Measurements from ENCODE around the gene SPESP1. TPM values are rescaled to one million over a fixed set of nuclear protein-coding genes. Genes with fewer than 3 reads are reported as not detected.

Gene SPESP1
- total and polyA plus RNA-seq, 4 donors = 0.33 to 3.2 (median 1.4) TPM

DNA sequence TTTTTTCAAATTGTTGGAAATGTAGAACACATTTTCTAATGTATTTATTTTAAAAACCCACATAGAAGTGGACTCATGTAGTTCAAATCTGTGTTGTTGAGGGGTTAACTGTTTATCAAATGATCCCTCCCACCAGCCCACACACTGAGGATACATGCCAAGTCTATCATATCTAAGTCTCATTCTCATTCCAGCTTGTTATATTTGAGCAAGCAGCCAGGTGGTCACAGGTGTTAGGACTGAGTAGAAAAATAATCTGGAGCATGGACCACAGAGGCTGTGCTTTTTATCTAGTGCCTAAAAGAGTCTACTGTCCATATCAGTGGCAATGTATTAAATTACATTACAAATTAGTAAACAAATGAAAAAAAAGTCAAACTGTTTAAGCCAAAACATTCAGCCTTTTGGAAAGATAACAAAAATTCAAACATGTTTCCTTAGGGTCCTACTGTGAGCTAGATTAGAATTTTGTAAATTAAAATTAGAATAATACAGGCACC, 20.7 kb upstream of the SPESP1 start:
- no peak for DNase-seq (ENCODE audit: low spot score)
- Histone ChIP-seq H3K4me3 (ENCODE audit: low read depth in 1 of 3, low read length in 3 of 3) (no peak overlapping the region), H3K36me3 (ENCODE audit: control insufficient read depth in 4 of 4, insufficient read depth in 3 of 4, low read depth in 1 of 4, low read length in 3 of 4) (no peaks in the 10 kb centered on the region), H3K4me1 (ENCODE audit: control insufficient read depth in 4 of 4, insufficient read depth in 4 of 4, low read length in 3 of 4) (no peaks in the 10 kb centered on the region), H3K9ac (ENCODE audit: low read depth in 1 of 2, low read length in 2 of 2) (no peak overlapping the region), H3K27me3 (ENCODE audit: control insufficient read depth in 4 of 4, insufficient read depth in 4 of 4, low read length in 3 of 4) (peaks cover 0 to 3% (median 0%) of the 10 kb centered on the region in 4 donors), H3K9me3 (ENCODE audit: control insufficient read depth in 4 of 4, low read length in 3 of 4) (no peaks in the 10 kb centered on the region), H3K27ac (ENCODE audit: low read depth in 1 of 2, low read length in 2 of 2) (no peak overlapping the region)
- TF ChIP-seq FOXA1 (IDR thresholded peaks at IDR 0.05) = no peak

DNA sequence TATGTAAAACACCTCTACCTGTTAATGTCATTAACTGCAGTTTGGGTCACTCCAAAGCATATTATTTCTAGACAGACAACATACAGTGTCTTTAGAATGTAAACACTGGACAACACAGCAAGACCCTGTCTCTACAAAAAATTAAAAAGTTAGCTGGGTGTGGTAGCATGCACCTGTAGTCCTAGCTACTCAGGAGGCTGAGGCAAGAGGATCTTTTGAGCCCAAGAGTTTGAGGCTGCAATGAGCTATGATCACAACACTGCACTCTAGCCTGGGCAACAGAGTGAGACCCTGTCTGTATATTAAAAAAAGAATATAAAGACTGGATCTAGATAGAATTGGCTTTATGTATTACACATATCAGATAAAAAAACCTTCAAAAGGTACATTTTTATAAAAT, 20.0 kb upstream of the SPESP1 start:
- no peak overlapping the region for H3K4me3 ChIP-seq (ENCODE audit: low read depth in 1 of 3, low read length in 3 of 3)
- TF ChIP-seq, protein P1, sequence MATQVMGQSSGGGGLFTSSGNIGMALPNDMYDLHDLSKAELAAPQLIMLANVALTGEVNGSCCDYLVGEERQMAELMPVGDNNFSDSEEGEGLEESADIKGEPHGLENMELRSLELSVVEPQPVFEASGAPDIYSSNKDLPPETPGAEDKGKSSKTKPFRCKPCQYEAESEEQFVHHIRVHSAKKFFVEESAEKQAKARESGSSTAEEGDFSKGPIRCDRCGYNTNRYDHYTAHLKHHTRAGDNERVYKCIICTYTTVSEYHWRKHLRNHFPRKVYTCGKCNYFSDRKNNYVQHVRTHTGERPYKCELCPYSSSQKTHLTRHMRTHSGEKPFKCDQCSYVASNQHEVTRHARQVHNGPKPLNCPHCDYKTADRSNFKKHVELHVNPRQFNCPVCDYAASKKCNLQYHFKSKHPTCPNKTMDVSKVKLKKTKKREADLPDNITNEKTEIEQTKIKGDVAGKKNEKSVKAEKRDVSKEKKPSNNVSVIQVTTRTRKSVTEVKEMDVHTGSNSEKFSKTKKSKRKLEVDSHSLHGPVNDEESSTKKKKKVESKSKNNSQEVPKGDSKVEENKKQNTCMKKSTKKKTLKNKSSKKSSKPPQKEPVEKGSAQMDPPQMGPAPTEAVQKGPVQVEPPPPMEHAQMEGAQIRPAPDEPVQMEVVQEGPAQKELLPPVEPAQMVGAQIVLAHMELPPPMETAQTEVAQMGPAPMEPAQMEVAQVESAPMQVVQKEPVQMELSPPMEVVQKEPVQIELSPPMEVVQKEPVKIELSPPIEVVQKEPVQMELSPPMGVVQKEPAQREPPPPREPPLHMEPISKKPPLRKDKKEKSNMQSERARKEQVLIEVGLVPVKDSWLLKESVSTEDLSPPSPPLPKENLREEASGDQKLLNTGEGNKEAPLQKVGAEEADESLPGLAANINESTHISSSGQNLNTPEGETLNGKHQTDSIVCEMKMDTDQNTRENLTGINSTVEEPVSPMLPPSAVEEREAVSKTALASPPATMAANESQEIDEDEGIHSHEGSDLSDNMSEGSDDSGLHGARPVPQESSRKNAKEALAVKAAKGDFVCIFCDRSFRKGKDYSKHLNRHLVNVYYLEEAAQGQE (IDR thresholded peaks at IDR 0.05) = no peak
- TF ChIP-seq, protein P2, sequence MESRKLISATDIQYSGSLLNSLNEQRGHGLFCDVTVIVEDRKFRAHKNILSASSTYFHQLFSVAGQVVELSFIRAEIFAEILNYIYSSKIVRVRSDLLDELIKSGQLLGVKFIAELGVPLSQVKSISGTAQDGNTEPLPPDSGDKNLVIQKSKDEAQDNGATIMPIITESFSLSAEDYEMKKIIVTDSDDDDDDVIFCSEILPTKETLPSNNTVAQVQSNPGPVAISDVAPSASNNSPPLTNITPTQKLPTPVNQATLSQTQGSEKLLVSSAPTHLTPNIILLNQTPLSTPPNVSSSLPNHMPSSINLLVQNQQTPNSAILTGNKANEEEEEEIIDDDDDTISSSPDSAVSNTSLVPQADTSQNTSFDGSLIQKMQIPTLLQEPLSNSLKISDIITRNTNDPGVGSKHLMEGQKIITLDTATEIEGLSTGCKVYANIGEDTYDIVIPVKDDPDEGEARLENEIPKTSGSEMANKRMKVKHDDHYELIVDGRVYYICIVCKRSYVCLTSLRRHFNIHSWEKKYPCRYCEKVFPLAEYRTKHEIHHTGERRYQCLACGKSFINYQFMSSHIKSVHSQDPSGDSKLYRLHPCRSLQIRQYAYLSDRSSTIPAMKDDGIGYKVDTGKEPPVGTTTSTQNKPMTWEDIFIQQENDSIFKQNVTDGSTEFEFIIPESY (IDR thresholded peaks at IDR 0.05) = no peak
- no peak for TF ChIP-seq RXRA (IDR thresholded peaks at IDR 0.05)
- TF ChIP-seq FOXA1 (IDR thresholded peaks at IDR 0.05) = no peak
- no peak for TF ChIP-seq MAX (IDR thresholded peaks at IDR 0.05)
- TF ChIP-seq EGR1 (IDR thresholded peaks at IDR 0.05; ENCODE audit: low read depth in 2 of 2) = no peak
- TF ChIP-seq SP1 (IDR thresholded peaks at IDR 0.05) = no peak
- TF ChIP-seq YY1 (IDR thresholded peaks at IDR 0.05) = no peak
- no peak for TF ChIP-seq NR2F2 (IDR thresholded peaks at IDR 0.05)
- TF ChIP-seq HNF4A (conservative IDR thresholded peaks at IDR 0.05) = no peak
- TF ChIP-seq FOXA2 (IDR thresholded peaks at IDR 0.05) = no peak
- TF ChIP-seq, protein P3, sequence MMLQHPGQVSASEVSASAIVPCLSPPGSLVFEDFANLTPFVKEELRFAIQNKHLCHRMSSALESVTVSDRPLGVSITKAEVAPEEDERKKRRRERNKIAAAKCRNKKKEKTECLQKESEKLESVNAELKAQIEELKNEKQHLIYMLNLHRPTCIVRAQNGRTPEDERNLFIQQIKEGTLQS (IDR thresholded peaks at IDR 0.05) = no peak
- no peak for TF ChIP-seq GABPA (IDR thresholded peaks at IDR 0.05 in 1 of 2, conservative IDR thresholded peaks at IDR 0.05 in 1 of 2)
- TF ChIP-seq HNF4G (IDR thresholded peaks at IDR 0.05) = no peak
- no peak for TF ChIP-seq RAD21 (IDR thresholded peaks at IDR 0.05)
- TF ChIP-seq, protein P4, sequence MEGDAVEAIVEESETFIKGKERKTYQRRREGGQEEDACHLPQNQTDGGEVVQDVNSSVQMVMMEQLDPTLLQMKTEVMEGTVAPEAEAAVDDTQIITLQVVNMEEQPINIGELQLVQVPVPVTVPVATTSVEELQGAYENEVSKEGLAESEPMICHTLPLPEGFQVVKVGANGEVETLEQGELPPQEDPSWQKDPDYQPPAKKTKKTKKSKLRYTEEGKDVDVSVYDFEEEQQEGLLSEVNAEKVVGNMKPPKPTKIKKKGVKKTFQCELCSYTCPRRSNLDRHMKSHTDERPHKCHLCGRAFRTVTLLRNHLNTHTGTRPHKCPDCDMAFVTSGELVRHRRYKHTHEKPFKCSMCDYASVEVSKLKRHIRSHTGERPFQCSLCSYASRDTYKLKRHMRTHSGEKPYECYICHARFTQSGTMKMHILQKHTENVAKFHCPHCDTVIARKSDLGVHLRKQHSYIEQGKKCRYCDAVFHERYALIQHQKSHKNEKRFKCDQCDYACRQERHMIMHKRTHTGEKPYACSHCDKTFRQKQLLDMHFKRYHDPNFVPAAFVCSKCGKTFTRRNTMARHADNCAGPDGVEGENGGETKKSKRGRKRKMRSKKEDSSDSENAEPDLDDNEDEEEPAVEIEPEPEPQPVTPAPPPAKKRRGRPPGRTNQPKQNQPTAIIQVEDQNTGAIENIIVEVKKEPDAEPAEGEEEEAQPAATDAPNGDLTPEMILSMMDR (IDR thresholded peaks at IDR 0.05; ENCODE audit: low read depth, low read length, missing input control) = no peak
- no peak for TF ChIP-seq TAF1 (conservative IDR thresholded peaks at IDR 0.05)
- no peak for TF ChIP-seq JUND (IDR thresholded peaks at IDR 0.05)
- DNase-seq (ENCODE audit: low spot score) = no peak
- H3K9ac ChIP-seq (ENCODE audit: low read depth in 1 of 2, low read length in 2 of 2) = no peak overlapping the region
- no peak overlapping the region for H3K27ac ChIP-seq (ENCODE audit: low read depth in 1 of 2, low read length in 2 of 2)
- no peaks in the 10 kb centered on the region for H3K9me3 ChIP-seq (ENCODE audit: control insufficient read depth in 4 of 4, low read length in 3 of 4)
- H3K27me3 ChIP-seq (ENCODE audit: control insufficient read depth in 4 of 4, insufficient read depth in 4 of 4, low read length in 3 of 4) = peaks cover 0 to 3% (median 0%) of the 10 kb centered on the region in 4 donors
- no peaks in the 10 kb centered on the region for H3K36me3 ChIP-seq (ENCODE audit: control insufficient read depth in 4 of 4, insufficient read depth in 3 of 4, low read depth in 1 of 4, low read length in 3 of 4)
- H3K4me1 ChIP-seq (ENCODE audit: control insufficient read depth in 4 of 4, insufficient read depth in 4 of 4, low read length in 3 of 4) = no peaks in the 10 kb centered on the region

Measured in liver (tissue), 9 donors.